SU-DHL-6 (cell line): ENCODE data around the gene CASP4.

Source experiments
- CTCF ChIP-seq: fragments of 200-600 bp; sonication (generic); IDR thresholded peaks from one replicate; pipeline ENCODE4 v1.5.1; 2017; ENCODE audit warnings: antibody characterized with exemption, mild to moderate bottlenecking, low read length, moderate library complexity; ENCODE audit not compliant: insufficient read depth, poor library complexity, severe bottlenecking
- EZH2phosphoT487 ChIP-seq: fragments of 200-600 bp; sonication (generic), shearing (Covaris generic); conservative IDR thresholded peaks from 2 replicates; pipeline ENCODE4 v1.6.1; 2018; ENCODE audit warnings: mild to moderate bottlenecking, antibody characterized with exemption, low read length, moderate library complexity, mixed read lengths

DNA sequence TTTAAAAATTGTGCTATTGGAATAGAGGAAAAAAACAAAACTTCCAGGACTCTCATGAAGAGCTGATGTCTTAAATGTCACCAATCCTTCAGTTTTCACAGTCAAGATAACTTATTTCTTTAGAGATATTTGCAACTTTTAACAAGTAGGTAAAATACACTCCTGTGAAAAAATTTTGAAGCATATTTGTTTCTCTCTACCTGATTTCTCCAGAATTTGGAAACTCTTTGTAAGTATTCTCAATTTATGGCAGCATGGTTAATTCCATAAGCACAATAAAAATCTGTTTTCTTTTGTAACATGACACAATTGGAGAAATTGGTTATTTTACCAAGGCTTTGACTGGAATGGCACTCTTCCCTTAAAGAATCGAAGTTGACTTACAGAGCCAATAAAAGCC is 4.1 kb downstream of the CASP4 start:
- TF ChIP-seq CTCF: no peak
- TF ChIP-seq EZH2phosphoT487: no peak
